ENCODE data around the gene TBX5.

The TBX5 gene

GRCh38 chr12:114404926-114405518 lies 922 bp downstream of the TBX5 start:
- no peak for DNase-seq (ENCODE audit: low read depth in 2 of 2)

DNA sequence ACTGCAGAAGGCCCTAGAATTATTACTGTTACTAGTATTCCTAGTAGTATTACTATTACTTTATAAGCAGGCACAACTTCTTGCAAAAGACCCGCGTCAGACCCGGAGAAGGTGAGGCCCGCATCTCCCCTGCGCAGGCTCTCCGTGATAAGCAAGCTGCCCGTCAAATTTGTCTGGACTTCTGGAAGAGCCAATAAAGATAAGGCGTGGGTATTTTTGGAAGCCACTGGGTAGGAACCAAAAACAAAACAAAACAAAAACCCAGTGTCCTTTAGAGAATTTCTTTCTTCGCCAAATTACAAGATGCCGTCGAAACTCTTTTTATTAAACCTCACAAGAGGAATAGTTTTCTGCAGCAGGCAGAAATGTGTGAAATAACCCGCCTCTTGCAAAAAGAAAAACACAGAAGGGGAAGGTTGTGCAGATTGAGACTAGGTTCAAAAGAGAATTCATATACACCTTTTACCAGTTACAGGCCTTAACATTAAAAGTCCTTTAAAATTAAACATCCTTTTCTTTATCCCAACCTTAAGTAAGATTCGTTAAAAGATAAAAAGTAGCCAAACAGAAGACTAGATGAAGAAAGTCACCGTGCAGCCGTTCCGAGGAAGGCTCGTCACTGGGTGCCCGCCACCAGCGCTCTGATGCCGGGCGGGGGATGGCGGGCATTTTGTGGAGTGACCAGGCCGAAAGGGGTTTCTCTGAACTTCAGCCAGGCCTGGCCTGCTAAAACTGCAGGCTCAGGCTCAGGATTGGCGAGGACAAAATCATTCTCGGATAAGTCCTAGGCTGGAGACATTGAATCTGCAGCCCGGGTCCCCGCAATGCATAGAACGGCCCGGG lies 1.6 kb downstream of the TBX5 start:
- no peak for DNase-seq (ENCODE audit: low read depth in 2 of 2)

DNA sequence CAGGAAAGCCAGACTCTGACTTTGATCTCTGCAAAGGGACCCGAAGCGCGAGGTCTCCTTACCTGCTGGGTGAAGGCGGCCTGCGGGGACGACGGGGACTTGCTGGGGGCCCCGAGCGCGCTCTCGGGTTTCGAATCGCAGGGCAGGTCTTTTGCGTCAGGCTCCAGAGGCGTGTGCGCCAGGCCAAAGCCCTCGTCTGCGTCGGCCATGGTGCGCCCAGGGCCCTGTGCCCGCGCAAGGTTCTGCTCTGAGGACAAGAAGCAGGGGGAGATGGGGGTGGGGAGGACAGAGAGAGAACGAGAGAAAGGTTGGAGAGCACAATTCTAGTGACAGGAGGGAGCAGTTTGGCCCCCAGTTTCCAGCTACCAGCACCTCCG lies 2.3 kb downstream of the TBX5 start:
- no peak for DNase-seq (ENCODE audit: low read depth in 2 of 2)

DNA sequence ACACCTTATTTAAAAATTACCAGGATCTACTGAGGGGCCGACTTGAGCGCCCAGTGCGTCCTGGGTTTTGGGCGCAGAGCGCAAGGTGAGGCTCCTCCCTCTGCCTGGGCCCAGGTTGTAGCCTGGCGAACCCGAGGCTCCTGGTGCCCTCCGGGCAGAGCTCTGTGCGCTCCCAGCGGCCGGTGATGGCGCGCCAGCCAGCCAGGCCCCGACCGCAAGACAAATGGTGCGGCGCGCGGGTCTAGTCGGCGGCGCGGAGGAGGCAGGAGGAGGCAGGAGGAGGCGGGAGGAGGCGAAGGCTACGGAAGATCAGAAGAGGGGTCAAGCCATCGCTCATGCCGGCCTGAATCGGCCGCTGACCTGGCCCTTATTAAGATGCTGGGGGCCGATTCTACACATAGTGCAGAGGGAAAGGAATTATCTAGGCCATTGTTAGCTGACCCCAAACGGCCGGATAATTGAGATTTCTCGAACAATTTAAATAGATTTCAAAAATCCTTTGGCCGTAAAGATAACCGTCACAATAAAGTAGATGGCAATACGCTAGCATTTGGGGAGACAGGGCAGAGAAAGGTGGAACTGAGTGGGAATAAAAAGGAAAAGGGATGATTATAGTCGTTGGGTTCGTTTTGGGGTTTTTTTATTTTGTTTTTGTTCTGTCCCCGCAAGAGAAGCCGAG lies 2.8 kb downstream of the TBX5 start:
- no peak for DNase-seq (ENCODE audit: low read depth in 2 of 2)

- no peak for DNase-seq (ENCODE audit: low read depth in 2 of 2)
These were observed 3.7 kb downstream of the TBX5 start for GRCh38 chr12:114402084-114402717.

DNA sequence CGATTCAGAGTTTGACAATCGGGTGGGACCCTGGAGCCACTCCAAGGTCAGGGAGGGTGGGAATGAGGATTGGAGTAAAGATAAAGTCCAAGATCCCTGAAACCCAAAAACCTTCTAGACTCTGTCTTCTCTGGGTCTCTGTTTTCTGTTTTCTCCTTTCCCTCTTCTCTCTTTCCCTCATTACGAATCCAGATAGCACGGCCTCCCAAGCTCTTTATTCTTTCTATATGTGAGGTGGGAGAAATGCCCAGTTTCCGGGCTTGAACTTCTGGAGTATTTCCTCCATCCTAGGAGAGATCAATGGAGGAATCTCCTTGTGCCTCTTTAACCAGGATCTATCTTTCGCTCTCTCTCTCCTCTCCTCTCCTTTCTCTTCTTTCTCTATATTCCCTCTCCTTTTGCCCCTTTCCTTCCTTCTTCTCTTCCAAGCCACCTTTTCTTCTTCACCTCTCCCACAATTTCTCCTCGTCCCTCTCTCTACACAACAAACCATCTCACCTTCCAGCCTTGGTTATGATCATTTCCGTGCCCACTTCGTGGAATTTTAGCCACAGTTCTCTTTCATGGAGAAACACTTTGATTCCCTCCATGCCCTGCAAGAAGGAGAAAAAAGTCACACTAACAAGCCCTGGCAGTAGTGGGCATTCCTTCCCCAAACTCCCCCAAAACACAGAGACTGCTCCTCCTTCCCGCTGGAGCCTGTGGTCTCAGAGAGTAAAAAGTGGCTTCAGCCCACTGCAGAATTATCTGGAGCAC lies 4.4 kb downstream of the TBX5 start:
- DNase-seq (ENCODE audit: low read depth in 2 of 2): no peak

- no peak for DNase-seq (ENCODE audit: low read depth in 2 of 2)
These were observed 5.0 kb downstream of the TBX5 start for GRCh38 chr12:114400925-114401324.

DNA sequence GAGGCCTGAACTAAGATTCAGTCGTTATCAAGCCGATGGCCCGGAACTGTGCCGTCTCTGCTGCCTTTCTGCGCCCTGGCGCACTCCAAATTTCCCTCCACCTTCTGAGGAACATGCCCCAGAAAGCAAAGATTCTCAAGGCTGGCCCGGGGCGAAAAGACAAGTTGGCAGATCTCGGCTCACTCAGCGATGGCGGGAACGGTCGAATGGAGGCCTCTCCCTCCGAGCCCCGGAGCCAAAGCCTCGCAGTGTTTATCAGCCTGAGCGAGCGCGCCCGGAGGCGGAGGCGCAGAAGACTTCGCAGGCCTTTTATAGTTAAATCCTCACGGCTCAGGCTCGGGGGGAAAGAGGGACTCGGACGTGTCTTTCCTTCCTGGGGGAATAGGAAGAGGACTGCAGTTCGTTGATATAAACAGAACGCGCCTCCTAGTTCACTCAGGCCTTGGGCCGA lies 5.6 kb downstream of the TBX5 start:
- no peak for DNase-seq (ENCODE audit: low read depth in 2 of 2)

- DNase-seq (ENCODE audit: low read depth in 2 of 2): no peak
These were observed 6.2 kb downstream of the TBX5 start for GRCh38 chr12:114399664-114400211.

- no peak for DNase-seq (ENCODE audit: low read depth in 2 of 2)
These were observed 7.7 kb downstream of the TBX5 start for GRCh38 chr12:114397978-114398881.

DNA sequence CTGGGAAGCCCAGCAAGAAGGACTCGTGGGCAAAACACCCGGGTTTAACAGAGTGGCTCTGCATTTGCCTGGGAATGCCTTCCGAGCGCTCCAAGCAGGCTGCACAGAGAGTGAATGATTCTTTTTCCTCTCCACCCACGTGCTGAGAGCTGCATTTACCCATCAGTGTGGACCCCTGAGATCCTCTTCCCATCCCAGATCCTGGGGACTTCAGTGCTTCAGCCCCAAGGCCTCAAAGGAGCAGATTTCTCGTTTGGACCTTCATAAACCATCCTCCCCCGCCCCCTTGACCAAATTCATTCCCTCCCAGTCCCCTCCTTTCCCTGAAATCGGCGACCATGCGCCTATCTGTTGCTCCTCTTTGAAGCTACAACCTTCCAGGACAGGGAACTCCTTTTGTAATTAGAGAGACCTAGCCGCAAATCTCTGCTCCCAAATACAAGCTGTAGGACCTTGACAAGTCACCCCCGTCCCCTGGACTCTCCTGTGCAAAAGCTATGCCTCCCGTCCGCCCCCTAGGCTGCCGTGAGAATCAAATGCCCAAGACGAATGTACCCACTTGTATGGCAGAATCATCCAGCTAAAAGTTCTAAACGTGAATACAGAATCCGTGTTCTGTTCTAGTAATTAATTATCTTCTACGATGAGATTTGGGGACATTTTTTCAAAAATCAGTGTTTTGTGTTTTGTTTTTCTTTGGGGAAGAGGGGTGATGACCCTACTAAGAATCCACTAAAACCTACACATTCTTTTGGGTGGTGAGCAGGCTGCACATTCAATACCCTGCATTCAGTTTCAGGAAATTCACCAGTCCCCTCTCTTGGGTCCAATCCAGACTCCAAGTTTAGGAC lies 8.8 kb downstream of the TBX5 start:
- no peak for DNase-seq (ENCODE audit: low read depth in 2 of 2)

DNA sequence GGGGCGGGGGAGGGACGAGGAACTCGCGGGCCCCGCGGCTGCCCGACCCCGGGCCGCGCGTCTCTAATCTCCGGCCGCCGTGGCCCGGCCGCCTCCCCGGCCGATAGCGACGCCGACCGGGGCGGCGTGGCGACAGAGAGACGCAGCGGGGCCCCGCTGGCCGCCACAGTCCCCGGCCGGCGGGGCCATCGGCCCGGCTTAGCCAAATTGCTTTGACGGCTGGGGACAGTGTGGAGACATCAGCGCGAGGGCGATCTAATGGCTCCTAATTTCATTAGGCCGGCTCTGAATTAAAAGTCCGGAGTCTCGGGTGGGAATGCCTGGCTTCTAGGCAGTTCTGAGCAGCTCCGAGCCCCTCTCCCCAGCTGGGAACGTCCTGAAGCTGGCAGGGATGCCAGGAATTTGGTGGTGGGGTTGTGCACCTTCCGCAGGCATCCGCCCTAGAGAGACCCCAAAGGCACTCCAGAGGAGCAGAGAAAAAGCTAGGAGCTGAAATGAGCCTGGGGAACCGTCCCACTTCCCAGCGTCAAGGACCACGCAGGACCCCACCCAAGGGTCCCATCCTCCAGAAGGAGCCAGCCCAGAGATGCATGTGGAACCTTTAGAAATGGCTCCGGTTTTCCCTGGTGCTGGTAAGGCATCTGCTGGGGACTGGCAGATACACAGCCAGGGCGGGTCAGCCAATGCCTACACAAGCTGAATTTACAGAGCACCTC lies 9.6 kb downstream of the TBX5 start:
- DNase-seq (ENCODE audit: low read depth in 2 of 2): no peak

GRCh38 chr12:114395755-114396152 lies 10.2 kb downstream of the TBX5 start:
- no peak for DNase-seq (ENCODE audit: low read depth in 2 of 2)

DNA sequence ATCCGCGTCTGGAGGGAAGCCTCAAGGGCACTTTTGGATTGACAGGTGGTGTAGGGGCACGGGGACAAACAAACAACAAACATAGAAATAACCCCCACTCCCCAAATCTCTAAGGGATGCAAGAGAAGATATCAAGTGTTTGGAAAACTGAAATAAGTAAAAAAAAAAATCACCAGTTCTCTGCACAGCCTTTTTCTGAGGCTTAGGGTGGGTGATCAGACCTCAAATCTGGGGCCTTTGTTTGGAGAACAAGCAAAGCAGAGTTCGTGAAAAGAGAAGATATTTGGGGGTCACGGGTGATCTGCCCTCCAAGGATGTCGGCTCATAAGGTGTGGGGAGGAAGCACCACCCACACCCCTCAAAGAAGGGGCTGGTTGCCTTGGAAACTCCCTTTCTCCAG lies 10.7 kb downstream of the TBX5 start:
- no peak for DNase-seq (ENCODE audit: low read depth in 2 of 2)

DNA sequence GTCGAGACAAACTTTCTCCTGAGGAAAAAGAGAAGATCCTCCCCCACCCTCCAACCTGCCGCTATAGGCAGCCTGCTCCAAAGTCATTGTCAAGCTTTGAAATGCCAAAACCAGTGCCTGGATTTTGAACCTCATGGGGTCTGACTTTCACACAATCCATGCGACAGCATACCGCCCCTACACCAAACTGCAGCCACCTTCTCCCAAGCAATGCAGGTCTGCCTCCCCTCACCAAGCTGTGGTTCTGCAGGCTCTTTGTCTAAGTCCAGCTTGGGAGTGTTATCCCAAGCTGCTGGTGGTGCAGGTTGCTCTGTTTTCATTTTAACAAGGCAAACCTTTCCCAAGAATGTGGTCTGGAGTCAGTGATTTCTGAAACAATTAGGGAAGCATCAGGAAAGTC lies 12.4 kb downstream of the TBX5 start:
- DNase-seq (ENCODE audit: low read depth in 2 of 2): no peak

- no peak for DNase-seq (ENCODE audit: low read depth in 2 of 2)
These were observed 13.0 kb downstream of the TBX5 start for GRCh38 chr12:114392909-114393308.

GRCh38 chr12:114391088-114391487 lies 14.9 kb downstream of the TBX5 start:
- DNase-seq (ENCODE audit: low read depth in 2 of 2): no peak

DNA sequence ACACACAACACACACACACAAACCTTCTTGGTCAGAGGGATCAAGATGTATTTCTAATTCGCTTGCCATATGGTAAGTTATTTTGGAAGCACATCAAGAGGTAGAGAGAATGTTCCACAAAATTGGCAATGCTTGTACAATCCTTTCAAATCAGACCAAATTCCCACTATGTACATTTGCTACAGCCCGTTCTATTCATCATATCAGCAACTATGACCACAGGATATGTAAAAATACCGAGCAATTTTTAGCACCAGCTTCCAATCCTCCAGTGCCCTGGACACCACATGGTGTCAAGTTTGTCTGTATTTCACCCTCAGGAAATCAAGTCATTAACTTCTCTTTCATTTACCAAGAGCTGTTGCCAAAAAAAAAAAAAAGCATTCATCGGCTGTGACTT lies 21.2 kb downstream of the TBX5 start:
- no peak for DNase-seq (ENCODE audit: low read depth in 2 of 2)

- DNase-seq (ENCODE audit: low read depth in 2 of 2): no peak
These were observed 24.8 kb downstream of the TBX5 start for GRCh38 chr12:114381177-114381576.
